GM13976 (cell line): ENCODE data around the gene B3GNT3.
"Not testable (repeated sequence)": the region's sequence is repeated elsewhere in the genome, so short reads cannot be mapped to it uniquely, and the experiment has no call there.

Experiments
- DNase-seq: peaks from one replicate; pipeline ENCODE4 v3.0.0; 2012; ENCODE audit warnings: low spot score
- in situ Hi-C: fragments of 300-500 bp; cut with MboI; formaldehyde crosslinking; loops from one replicate; pipeline ENCODE4 v1.12.0; 2022; ENCODE audit warnings: low sequenced_read_pairs, mixed read lengths, inconsistent platforms; ENCODE audit not compliant: unreplicated experiment
- TF ChIP-seq, protein P1 (sequence below): IDR thresholded peaks from 2 replicates; pipeline ENCODE4 v1.5.1; 2012; ENCODE audit warnings: borderline replicate concordance, mild to moderate bottlenecking; ENCODE audit not compliant: insufficient read depth; ENCODE audit errors: extremely low read depth, missing control alignments, control extremely low read depth

The B3GNT3 gene

DNA sequence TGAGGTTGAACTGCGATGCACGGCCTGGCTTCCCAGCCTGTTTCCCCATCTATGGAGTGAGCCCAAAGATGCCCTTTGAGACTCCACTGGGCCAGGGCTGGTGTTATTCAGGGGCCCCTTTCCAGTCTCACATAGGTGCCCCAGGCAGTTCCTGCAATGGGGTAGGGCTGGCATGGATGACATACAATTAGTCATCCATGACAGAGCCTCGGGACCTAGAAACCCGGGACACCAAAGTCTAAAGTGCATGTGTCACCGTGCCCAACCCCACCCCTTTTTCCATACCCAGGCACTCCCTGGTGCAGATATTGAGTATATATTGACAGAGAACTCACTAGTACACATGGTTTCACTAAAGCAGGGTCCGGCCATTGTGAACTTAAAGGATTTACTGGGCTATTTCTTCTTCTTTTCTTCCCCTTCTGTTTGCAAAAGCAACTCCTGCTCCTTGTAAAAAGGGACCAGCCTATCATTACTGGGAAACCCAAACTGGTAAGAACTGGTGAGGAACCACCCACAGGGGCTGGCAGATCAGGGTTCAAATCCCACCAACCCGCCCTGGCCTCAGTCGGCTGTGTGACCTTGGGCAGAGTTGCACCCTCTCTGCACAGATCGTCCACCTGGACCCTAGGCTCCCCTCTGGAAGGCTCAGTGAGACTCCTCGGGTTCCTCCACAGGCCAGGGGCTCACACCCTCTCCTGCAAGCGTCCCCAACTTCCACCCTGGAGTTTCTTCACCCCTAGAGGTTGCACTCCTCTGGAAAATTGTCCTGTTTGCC, 2.7 kb downstream of the B3GNT3 start:
- TF ChIP-seq, protein P1, sequence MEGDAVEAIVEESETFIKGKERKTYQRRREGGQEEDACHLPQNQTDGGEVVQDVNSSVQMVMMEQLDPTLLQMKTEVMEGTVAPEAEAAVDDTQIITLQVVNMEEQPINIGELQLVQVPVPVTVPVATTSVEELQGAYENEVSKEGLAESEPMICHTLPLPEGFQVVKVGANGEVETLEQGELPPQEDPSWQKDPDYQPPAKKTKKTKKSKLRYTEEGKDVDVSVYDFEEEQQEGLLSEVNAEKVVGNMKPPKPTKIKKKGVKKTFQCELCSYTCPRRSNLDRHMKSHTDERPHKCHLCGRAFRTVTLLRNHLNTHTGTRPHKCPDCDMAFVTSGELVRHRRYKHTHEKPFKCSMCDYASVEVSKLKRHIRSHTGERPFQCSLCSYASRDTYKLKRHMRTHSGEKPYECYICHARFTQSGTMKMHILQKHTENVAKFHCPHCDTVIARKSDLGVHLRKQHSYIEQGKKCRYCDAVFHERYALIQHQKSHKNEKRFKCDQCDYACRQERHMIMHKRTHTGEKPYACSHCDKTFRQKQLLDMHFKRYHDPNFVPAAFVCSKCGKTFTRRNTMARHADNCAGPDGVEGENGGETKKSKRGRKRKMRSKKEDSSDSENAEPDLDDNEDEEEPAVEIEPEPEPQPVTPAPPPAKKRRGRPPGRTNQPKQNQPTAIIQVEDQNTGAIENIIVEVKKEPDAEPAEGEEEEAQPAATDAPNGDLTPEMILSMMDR, result no peak
- no peak for DNase-seq
- in situ Hi-C loops, result no loop called here

DNA sequence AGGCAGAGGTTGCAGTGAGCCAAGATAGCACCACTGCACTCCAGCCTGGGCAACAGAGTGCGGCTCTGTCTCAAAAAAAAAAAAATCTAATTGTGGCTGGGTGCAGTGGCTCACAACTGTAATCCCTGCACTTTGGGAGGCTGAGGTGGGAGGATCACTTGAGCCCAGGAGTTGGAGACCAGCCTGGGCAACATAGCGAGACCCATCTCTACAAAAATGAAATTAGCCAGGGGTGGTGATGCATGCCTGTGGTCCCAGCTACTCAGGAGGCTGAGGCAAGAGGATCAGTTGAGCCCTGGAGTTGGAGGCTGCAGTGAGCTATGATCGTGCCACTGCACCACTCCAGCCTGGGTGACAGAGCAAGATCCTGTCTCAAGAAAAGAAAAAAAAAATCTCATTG, 3.7 kb downstream of the B3GNT3 start:
- DNase-seq, in situ Hi-C loops: not testable (repeated sequence)

GRCh38 chr19:17802137-17802858, 7.4 kb downstream of the B3GNT3 start:
- DNase-seq, result no peak
- TF ChIP-seq, protein P1, result no peak
- in situ Hi-C loops, result no loop called here

GRCh38 chr19:17803264-17803896, 8.4 kb downstream of the B3GNT3 start:
- TF ChIP-seq, protein P1, result no peak
- in situ Hi-C loops, result no loop called here
- no peak for DNase-seq

DNA sequence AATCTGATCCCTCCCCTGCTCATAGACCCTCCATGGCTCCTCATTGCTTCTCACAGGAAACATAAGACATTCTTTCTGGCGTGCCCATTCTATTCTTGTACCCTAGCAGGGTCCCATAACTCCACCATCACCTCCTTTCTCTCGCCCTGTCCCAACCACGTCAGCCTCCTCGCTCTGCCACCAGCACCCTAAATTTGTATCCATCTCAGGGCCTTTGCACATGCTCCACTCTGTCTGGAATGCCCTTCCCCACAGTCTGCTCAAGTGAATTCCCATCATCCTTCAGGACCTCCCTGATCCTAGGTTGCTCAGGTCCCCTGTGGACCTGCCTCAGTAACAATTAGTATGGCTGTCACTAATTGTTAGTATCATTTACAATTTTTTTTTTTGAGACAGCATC, 10.5 kb downstream of the B3GNT3 start:
- no peak for DNase-seq
- TF ChIP-seq, protein P1, result no peak
- in situ Hi-C loops, result no loop called here

DNA sequence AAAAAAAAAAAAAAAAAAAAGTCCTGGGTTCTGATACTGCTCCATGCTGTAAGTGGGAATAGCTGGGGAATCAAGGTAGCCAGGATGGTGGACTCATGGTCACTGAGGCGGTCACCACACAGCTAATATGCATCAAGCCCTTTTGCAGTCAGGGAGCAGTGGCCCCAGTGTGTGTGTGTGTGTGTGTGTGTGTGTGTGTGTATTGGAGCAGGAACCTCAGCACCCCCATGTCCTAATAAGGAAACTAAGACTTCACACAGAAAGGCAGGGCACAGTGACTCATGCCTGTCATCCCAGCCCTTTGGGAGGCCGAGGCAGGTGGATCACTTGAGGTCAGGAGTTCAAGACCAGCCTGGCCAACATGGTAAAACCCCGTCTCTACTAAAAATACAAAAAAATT, 12.0 kb downstream of the B3GNT3 start:
- in situ Hi-C loops, result no loop called here
- DNase-seq, result no peak
- TF ChIP-seq, protein P1, result no peak

- in situ Hi-C loops, result no loop called here
- TF ChIP-seq, protein P1, result no peak
- DNase-seq, result no peak
Observed at GRCh38 chr19:17807731-17808316, 12.9 kb downstream of the B3GNT3 start.
